IPS-11a (cell line): ENCODE results near the gene TMA7.
A peak's percentile ranks its signal among the peaks of the same experiment; 100 is the strongest.

Source experiments
- H3K4me3 ChIP-seq: one replicate; pipeline ENCODE4 v1.5.1; 2013; ENCODE audit warnings: low read depth, low read length, control low read depth

TMA7 gene

GRCh38 chr3:48422681-48423080 lies 17.4 kb upstream of the TMA7 start:
- H3K4me3 ChIP-seq: no peak overlapping the region

DNA sequence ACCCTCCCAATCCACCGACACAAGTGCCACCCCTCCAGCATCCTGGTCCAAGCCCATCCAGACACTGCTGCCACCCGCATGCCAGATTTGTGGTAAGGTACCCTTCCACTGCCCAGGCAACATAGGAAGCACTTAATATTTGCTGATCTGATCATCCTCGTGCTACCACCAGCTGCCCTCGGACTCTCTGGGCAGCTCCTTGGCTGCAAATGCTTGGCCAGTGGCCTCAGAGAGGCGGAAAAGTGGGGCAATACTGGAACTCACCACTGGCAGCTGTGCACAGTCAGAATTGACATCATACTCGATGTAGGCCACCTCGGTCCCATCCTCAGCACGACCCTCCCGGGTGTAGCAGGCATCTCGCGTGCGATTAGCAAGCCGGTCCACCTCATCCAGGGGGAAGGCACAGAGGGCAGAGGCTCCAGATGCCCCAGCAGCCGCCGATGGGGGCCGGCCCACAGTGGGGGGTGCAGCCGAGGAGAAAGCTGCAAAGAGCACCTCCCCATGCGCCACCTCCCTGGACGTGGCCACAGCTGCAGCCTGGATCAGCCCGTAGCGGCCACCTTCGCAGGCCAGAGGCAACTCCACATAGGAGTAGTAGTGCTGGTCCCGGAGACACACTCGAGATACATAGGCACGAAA lies 16.7 kb upstream of the TMA7 start:
- H3K4me3 ChIP-seq: no peak overlapping the region

GRCh38 chr3:48423883-48424695 lies 16.0 kb upstream of the TMA7 start:
- H3K4me3 ChIP-seq: no peak overlapping the region

DNA sequence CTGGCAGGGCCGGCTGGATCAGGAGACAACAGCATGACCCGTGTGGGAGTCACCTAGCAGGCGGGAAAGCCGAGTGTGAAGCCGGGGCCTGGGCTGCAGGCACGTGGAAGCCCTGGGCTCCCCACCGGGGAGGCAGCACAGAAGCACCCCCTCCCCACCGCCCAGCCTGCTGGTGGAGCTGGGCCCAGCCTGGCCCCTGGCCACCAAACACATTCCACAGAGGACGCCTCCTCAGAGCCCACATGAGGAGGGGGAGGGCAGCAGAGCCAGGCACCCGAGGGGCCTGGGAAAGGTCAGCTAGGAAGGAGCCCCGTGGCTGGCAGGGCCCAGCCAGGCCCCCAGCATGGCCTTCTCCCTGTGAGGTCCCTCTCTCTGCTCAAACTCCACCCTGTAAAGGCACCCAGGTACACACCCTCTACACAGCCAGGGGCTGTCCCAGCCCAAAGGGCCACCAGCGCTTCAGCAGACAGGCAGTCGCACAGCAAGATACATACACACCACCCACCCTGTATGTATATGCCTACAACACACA lies 14.7 kb upstream of the TMA7 start:
- H3K4me3 ChIP-seq: no peak overlapping the region

DNA sequence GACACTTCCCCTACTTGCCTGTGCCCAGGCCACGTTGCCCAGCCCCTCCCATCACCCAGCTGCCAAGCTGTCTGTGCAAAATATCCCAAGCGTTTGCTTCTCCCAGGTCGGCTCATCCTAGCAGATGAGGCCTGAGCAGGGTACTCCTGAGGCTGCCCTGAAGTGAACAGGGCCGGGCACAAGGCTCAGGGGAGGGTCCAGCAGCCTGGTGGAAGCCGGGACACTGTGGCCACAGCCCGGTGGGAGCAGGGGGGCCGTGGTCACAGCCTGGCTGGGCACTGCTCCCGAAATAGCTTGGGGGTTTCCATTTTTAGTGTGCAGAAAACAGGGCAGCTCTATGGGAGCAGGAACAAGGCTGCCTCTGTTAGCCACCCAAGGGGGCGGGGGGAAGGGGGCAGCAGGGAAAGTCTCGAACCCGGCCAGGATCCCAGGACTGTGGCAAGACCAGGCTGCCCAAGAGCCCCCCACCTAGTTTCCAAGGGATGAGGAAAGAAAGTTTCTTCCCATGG lies 13.6 kb upstream of the TMA7 start:
- no peak overlapping the region for H3K4me3 ChIP-seq

- H3K4me3 ChIP-seq: no peak overlapping the region
Measured at GRCh38 chr3:48426944-48427629, 13.0 kb upstream of the TMA7 start.

- no peak overlapping the region for H3K4me3 ChIP-seq
Measured at GRCh38 chr3:48427630-48427962, 12.5 kb upstream of the TMA7 start.

- H3K4me3 ChIP-seq: peak overlapping the region; percentile 63
Measured at GRCh38 chr3:48428088-48428571, 11.9 kb upstream of the TMA7 start.

GRCh38 chr3:48428572-48429316 lies 11.3 kb upstream of the TMA7 start:
- peak overlapping the region; percentile 63 for H3K4me3 ChIP-seq

GRCh38 chr3:48429317-48429959 lies 10.6 kb upstream of the TMA7 start:
- H3K4me3 ChIP-seq: peak overlapping the region; percentile 63

DNA sequence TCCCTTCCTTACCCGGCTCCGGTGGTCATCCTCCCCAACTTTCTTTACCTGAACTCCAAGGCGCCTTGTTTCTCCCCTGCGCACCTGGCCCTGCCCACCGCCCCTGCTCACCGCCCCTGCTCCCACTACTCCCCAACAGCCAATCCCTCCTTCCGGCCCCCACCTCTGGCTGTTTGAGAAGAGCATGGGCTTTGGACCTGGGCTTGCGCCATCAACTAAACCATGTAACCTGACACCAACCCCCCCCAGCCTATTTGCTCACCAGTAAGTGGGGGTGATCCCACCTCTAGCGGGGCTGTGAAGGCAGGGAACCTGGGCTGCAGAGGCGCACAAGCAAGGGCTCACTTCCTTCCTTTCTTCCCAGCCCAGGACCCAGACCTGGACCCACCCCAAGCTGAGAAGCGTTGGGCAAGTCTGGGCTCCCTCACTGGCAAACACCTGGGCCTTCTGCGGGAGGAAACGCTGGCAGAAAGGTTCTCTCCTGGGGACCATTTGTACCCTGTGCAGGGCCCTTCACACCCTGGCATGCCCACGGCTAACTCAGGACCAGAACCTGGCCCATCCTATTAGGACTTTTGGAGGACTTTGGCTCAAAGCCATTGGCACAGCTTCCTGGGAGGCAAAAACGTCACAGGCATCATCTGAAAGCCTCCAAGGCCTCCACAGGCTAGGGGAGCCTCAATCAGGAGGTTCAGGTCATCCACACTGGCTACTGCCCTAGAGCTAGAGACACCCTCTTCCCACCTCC lies 9.9 kb upstream of the TMA7 start, which contains the start of gene PLXNB1:
Gene PLXNB1, minus strand, starts transcription at position 127 of the 748 bp plus-strand sequence. CDS start 5,475 bp downstream, outside the sequence.
- H3K4me3 ChIP-seq: peak within 1 kb of the TSS; percentile 63

GRCh38 chr3:48430708-48431101 lies 9.4 kb upstream of the TMA7 start:
- H3K4me3 ChIP-seq: no peak overlapping the region

DNA sequence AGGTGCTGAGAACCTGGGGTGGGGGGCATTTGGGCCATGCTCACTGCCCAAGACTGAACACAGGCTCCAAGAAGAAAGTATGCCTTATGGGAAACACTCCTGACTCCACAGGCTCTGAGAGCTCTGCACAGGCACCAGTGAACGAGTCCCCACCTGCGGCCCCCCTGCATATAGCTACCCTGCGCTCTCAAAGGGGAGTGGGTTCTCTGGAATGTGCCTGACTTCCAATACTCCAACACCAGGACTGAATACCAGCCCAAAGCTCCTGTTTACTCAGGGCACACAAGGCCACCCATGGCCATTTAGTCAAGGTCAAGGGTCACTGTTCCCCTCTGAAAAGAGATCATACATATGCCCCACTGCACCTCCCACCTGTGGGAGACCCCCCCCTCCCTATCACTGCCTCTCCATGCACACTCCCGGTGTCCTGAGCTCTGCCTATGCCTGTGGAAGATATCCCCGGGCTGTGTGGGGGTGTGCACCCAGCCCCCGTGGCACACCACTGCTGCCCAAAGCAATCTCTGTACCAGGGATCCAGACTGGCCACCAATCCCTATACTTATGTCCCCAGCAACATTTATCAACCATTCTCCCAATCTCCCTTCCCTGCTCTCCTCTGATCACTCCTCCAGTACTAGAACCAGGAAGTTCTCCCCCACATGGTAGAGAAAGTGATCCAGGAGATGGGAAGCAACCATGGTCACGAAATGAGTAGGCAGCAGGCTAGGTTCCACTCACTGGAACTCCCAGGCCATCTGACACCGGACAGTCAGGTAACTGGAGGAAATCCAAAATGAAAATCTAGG lies 8.6 kb upstream of the TMA7 start:
- H3K4me3 ChIP-seq: no peak overlapping the region

DNA sequence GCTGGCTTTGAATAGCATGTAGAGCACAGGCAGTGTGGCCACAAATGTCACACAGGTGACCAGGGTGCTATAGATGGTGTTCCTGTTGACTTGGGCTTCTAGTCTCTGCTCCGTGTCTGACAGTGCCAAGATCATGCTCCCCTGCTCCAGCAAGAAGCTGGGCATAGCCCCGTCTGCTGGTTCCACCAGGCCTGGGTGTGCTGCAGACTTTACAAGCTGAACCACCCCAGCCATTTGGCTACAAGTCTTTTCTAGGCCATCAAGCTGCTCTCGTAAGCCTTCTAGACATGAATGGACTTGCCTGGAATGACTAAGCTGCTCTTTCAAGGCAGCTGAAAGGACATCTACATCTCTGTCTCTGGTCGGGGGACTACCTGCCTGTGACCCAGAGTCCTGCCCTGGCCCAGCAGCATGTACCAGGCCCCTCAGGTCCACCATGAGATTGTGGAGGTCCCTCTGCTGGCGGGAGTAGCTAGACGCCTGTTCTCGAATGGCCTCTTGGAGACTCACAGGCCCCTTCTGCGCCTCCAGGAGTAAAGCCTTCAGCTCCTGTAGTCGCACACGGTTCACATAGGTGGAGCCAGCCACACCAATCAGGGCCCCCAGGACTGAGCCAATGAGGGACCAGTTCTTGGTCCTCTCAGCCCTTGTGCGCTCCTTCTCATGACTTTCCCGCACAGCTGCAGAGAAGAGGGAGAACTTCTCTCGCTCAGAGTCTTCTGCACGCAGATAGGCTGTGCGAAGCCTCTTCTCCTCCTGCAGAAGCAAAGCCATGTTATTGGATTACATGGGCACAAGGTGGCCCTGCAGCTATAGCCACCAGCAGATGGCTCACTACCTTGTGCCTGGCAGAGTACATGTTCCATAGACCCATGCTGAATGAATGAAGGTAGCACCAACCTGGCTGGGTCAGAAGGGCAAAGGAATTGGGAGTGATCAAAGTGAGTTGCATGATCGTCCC lies 7.4 kb upstream of the TMA7 start:
- H3K4me3 ChIP-seq: no peak overlapping the region

DNA sequence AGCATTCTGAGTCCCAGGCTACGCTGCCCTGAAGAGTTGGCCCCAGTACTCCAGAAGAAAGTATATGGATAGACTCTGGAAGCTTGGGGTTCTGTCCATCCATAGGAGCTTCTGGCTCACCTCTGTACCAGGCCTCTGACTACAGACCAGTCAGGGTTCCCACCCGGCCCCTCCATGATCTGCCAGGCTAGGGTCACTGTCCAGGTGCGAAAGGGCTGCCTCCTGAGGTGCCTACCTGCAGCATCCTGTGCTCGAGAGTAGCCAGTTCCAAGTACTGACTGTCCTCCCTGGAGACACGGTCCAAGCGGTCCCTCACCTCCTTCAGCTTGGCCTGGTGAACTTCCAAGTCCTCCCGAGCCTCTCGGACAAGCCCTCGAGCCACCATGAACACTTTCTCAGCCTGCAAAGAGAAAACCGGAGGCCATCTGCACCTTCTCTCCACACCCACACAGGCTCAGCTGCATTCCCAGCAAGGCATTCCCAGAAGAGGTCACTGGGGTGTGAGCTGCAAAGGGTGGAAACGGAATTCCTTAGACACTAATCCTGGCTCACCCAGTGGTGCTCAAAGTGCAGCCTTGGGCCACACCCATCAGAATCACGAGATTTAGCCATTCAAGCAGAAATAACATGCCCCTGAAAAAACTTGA lies 6.5 kb upstream of the TMA7 start:
- no peak overlapping the region for H3K4me3 ChIP-seq

DNA sequence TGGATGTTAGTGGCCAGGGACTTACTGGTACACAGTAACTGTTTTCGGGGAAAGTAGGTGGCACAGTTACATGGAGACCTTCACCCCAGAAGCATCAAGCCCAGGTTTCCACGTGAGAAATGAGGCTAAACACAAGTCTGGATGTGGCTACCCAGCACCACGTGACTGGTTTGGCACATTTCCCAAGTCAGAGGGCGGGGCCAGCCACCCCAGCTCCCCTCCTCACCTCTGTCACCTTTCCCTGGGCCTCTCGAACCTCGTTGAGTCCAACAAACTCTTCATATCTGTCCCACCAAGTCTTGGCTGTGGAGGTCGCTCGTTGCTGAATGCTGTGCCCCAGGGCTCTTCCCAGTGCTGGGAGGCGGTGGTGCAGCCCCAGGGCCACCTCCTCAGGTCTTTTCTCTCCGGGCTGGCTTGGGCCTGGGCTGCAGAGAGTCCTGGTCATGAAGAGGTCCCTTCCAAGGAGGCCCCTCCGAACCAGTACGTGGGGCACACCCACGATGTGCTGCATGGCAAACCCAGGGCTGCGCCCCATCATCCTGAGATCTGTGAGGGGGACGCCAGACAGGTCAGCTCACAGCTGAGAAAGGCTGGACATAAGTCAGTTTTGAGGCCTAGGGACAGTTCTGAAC lies 5.3 kb upstream of the TMA7 start:
- H3K4me3 ChIP-seq: no peak overlapping the region

DNA sequence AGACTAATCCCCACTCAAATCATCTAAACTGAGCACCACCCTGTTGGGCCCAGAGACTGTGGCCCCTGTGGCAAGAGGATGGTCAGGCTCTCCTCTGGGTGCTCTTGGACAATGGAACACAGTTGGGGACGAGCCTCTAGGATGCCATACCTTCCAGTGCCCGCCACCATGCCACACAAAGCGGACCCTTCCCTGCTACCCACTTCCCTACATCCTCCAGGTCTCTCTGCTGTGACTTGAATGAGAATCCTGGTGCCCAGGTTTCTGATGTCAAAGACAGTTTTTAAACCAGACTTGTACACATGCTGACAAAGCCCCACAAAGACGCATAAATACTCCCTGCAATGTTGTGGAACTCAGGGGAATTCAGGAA lies 4.8 kb upstream of the TMA7 start:
- H3K4me3 ChIP-seq: no peak overlapping the region
